ENCODE data around the gene SLC4A4.
A peak's percentile ranks its signal among the peaks of the same experiment; 100 is the strongest.

Gene SLC4A4

DNA sequence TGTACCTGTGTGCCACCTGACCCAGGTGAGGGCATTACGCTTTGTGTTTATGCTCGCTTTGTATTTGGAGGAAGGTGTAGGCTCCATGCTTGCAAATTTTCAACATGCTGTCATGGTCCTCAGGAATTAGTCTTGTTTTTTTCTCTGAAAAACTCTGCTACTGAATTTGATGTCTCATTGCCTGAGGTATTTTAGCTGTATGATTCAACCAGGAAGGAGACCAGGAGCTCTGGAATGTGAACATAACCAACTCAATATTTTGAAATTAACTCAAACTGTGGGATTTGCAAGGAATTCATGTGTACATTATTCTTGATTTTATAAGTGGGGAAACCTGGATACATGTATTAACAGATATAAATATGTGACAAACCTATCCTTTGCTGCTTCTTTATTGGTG lies 134.1 kb downstream of the SLC4A4 start:
- DNase-seq (ENCODE audit: low spot score) = no peak

- no peak for DNase-seq (ENCODE audit: low spot score)
Measured at GRCh38 chr4:71473541-71474240, 134.9 kb downstream of the SLC4A4 start.

DNA sequence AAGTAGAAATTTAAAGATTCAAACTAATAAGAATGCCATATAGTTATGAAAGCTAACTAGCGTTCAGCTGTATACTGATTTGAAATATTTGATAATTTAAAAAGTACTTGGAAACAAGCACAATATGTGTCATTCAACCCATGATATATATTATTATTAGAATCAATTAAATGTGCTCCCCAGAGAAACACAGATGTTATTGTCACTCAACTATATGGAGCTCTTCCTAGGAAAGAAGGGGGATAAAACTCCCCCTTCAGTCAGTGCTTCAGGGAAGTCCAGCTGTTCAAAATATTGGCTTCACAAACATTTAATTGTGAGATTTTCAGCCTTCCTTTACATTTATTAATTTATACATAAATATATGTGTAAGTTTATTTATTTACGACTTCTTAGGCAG lies 135.9 kb downstream of the SLC4A4 start:
- no peak for DNase-seq (ENCODE audit: low spot score)

- no peak for DNase-seq (ENCODE audit: low spot score)
Measured at GRCh38 chr4:71476240-71476639, 137.4 kb downstream of the SLC4A4 start.

GRCh38 chr4:71486550-71487343 lies 147.9 kb downstream of the SLC4A4 start:
- no peak for DNase-seq (ENCODE audit: low spot score)

DNA sequence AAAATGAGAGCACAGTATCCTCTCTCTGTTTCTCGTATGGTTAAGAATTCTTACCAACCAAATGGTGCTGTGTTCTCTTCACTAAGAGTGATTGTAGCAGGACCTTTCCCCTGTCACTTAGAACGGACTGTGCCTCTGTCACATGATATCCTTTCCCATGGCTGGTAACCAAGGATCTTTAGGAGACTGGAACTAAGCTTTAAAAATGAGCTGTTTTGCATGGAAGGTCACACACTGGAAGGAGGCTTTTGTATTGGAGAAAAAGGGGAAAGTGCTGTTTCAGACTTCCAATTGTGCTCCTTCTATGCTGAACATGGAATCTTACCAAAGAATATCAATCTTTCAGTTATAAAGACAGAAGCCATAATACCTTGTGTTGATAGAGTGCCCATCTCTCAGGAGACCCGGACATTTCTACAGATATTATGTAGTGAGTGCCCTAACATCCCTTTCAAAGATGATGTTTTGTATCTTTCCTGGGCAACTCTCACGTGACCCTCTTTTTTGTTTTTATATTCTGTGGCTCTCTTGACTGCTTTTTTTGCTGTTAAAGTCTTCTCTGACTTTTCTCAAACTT lies 148.6 kb downstream of the SLC4A4 start:
- DNase-seq (ENCODE audit: low spot score) = peak; percentile 83

DNA sequence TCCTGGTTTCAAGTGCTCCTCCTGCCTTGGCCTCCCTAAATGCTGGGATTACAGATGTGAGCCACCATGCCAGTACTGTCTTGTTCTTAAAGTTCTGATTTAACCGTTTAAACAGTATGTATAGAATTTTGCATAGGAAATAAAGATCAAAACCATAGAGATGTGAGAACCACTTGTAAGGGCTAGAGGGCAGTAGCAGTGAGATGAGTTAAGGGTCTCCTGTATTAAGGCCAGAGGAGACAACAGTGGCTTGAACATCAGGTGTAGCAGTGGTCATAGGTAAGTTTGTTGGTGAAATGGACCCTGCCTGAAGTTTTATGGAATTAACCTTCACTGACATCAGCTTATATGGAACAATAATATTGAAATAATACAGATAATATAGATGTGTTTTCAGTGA lies 155.7 kb downstream of the SLC4A4 start:
- no peak for DNase-seq (ENCODE audit: low spot score)

DNA sequence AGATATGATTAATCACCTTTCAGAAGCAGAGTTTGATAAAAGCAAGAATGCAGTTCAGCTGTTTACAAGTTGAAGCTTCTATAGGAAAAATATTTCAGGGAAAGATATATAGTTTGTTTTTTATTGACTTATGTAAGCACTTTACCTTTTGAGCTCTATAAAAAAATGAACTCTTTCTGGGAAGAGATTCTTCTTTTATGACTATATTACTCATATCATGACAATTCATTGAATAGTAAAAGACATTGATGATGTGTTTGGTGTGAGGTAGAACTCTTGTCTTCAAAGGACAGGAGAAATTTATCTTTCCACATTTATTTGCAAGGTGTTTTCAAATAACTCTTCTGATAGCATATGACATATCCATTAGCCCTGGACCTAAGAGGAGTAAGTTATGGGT lies 156.6 kb downstream of the SLC4A4 start:
- DNase-seq (ENCODE audit: low spot score) = no peak

- DNase-seq (ENCODE audit: low spot score) = no peak
Measured at GRCh38 chr4:71497078-71497477, 158.3 kb downstream of the SLC4A4 start.

DNA sequence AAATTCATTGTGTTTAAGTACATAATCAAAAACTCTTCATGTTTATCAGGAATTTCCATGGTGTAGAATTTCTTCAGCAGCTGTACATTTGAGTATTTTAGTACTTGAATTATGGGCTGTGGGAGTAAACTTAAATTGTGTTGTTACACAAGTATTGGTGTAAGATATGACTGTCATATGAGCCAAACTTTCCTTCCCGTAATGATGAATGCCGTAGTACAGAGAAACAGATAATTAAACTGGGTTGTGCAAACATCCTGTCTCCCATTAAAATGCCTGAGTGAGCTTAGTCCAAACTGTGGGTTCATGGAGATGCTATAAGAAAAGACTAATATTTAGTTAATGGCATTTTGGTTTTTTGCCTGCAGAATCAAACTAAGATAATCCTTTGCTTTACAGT lies 159.2 kb downstream of the SLC4A4 start:
- no peak for DNase-seq (ENCODE audit: low spot score)

- DNase-seq (ENCODE audit: low spot score) = no peak
Measured at GRCh38 chr4:71498625-71499024, 159.8 kb downstream of the SLC4A4 start.

- no peak for DNase-seq (ENCODE audit: low spot score)
Measured at GRCh38 chr4:71501992-71502391, 163.2 kb downstream of the SLC4A4 start.

DNA sequence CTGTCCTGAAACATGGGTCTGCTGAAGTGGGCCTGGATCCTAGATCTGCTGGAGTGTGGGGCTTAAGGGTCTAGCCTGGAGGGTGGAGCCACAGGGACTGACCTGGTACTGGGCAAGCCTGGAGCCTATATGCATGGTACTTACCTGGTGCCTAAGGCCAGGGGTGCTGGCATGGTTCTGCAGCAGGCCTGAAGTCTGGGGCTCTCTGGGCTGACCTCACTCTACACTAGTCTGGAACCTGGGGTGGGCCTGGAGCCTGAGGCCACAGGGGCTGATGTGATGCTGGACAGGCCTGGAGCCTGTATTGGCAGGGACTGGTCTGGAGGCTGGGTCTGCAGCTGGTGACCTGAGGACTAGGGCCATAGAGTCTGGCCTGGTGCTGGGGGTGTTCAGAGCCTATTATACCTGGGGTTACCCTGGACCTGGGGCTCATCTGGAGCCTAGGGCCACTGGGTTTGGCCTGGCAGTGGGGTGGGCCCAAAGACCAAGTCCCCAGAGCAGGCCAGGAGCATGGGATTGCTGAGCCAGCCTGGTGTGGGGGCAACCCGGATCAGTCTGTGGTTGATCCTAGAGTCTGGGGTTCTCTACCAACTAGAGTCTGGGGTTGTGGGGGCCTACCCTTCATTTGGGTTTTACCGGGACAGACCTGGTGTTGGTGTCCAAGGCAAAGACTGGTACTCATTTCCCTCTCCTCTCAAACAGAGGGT lies 179.6 kb downstream of the SLC4A4 start:
- no peak for DNase-seq (ENCODE audit: low spot score)

GRCh38 chr4:71520308-71520707 lies 181.5 kb downstream of the SLC4A4 start:
- DNase-seq (ENCODE audit: low spot score) = no peak

DNA sequence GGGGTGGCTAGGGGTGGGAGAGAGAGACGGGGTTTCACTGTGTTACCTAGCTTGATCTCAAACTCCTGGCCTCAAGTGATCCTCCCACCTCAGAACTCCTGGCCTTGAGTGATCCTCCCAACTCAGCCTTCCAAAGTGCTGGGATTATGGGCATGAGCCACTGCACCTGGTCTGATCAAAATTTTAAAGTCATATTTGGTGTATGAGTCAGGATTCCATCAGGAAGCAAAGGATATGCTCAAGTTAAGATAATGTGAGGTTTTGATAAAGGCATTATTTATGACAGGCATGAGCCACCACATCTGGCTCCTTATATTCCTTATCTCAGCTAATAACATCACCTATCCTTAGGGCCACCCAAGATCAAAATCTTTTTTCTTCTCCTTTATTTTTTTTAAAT lies 182.0 kb downstream of the SLC4A4 start:
- DNase-seq (ENCODE audit: low spot score) = no peak

DNA sequence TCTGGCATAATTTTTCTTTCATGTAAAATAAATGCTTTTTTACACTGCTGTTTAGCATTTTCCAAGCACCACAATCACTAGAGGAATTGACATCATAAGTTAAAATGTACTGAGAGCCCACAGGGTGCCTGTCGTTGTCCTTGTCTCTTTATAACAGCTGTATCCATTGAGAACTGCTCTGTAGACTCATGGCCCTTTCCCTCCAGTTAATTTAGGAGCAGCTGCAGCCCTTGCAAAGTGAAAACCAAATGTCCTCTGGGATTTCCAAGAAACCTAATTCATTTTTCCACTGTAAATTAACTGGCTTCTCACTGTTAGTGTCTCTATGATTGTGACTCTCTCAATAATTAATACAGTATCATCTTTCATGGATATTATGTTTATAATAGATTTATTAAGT lies 185.9 kb downstream of the SLC4A4 start:
- DNase-seq (ENCODE audit: low spot score) = no peak

DNA sequence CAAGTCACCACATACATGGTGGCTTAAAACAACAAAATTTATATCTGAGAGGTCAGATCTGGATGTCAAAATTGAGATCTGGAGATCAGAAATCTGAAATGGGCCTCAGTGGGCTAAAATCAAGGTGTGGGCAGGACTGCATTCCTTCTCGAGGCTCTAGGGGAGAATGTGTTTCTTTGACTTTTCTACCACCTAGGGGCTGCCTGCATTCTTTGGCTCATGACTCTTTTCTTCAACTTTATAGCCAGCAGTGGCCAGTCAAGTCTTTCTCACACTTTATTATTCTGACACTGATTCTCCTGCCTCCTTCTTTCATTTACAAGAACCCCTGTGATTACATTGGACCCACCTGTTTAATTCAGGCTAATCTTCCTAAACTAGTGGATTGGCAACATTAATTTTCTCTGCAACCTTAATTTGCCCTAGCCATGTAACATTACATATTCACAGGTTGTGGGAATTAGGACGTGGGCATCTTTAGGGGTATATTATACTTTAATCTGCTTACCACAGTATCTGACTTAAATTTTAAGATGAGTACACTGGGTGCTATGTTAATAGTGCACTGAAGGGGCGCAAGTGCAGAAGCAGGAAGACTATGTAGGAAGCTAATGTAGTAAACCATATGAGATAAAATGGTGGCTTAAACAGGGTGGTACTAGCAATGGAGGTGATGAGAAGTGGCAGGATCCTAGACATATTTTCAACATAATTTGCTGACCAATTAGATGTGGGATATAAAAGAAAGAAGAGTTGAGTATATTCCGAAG lies 188.0 kb downstream of the SLC4A4 start:
- DNase-seq (ENCODE audit: low spot score) = no peak

- no peak for DNase-seq (ENCODE audit: low spot score)
Measured at GRCh38 chr4:71532407-71532806, 193.6 kb downstream of the SLC4A4 start.

DNA sequence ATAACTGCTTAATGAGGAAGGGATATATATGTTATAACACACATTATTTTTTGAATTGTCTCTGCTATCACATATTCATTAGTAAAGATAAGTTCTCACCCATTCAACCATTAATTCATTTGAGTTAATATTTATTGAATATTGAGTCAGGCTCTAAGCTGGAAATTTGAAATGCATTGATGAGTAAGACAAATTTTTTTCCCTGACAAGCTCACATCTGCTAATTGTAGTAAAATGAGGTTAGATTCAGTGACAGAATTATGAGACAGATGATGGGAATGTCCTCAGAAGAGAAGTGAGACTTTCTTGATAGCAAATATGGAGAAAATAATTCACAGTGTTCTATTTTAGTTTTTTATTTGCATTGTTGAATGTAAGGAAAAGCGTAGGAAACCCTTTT lies 194.3 kb downstream of the SLC4A4 start:
- no peak for DNase-seq (ENCODE audit: low spot score)

DNA sequence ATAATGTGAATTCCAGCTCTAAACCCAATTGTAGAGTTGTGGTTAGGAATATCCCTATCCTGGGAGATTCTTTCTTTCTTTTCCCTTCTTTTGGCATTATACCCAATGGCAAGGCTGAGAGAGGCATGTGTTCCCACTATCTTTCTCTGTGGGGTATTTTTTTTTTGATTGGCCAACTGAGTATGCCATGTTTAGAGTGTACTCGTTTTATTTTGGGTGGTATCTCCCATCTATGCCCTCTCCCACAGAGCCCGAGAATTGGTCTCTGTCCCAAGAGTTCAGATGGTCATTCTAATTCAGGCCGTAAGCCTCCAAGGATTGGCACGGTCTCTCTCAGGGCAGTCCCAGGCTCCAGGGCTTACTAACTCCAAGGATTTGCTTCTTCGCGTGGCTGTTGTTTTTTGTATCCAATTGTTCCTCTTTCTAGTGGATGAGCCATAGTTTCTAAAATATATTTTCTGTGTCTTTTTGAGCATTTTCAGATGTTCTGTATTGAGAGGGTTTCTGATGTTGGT lies 198.8 kb downstream of the SLC4A4 start:
- DNase-seq (ENCODE audit: low spot score) = no peak

DNA sequence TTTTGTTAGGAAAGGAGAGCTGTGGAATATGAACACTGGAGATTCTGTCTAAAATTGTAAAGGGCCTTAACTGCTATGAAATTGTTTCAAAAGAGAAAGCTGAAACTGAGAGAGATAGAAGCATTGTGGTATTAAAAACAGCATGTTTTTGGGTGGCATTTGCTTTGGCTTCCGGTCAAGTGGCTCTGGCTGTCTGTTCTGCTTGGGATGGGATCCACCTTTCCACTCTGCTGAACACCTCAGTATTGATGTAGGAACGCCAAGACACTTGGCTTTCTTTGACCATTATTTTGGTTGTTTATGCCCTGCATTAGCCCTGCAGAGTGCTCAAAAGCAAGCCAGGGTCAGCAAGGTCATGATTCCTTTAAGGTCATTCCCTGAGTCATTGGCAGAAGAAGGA lies 199.7 kb downstream of the SLC4A4 start:
- DNase-seq (ENCODE audit: low spot score) = no peak
